MM.1S (cell line): ENCODE measurements around the gene TMPRSS6.

ENCODE experiments used
- EZH2 ChIP-seq: fragments of 300-600 bp; sonication (generic); optimal IDR thresholded peaks from 2 replicates; pipeline ENCODE3; 2017; ENCODE audit warnings: low read depth, mild to moderate bottlenecking, antibody characterized with exemption, low read length, mixed read lengths
- EZH2phosphoT487 ChIP-seq: fragments of 300-600 bp; sonication (generic); IDR thresholded peaks from 2 replicates; pipeline ENCODE4 v1.6.1; 2018; ENCODE audit warnings: antibody characterized with exemption, low read length
- TF ChIP-seq, protein P1 (sequence below): fragments of 300-600 bp; sonication (generic); IDR thresholded peaks from 2 replicates; pipeline ENCODE4 v1.5.1; 2016; ENCODE audit warnings: antibody characterized with exemption, low read length, mixed read lengths

GRCh38 chr22:37047006-37047405 is 62.5 kb downstream of the TMPRSS6 start:
- TF ChIP-seq, protein P1, sequence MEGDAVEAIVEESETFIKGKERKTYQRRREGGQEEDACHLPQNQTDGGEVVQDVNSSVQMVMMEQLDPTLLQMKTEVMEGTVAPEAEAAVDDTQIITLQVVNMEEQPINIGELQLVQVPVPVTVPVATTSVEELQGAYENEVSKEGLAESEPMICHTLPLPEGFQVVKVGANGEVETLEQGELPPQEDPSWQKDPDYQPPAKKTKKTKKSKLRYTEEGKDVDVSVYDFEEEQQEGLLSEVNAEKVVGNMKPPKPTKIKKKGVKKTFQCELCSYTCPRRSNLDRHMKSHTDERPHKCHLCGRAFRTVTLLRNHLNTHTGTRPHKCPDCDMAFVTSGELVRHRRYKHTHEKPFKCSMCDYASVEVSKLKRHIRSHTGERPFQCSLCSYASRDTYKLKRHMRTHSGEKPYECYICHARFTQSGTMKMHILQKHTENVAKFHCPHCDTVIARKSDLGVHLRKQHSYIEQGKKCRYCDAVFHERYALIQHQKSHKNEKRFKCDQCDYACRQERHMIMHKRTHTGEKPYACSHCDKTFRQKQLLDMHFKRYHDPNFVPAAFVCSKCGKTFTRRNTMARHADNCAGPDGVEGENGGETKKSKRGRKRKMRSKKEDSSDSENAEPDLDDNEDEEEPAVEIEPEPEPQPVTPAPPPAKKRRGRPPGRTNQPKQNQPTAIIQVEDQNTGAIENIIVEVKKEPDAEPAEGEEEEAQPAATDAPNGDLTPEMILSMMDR = no peak
- TF ChIP-seq EZH2 (no peak), EZH2phosphoT487 (no peak)
